ENCODE results near the gene MIPOL1. TPM values are rescaled to one million over a fixed set of nuclear protein-coding genes. Genes with fewer than 3 reads are reported as not detected.
"Not testable (repeated sequence)": the region's sequence is repeated elsewhere in the genome, so short reads cannot be mapped to it uniquely, and the experiment has no call there.

Gene MIPOL1
- total RNA-seq, 4 donors from 2014 or later: 4.8 to 21.5 (median 11.8) TPM

DNA sequence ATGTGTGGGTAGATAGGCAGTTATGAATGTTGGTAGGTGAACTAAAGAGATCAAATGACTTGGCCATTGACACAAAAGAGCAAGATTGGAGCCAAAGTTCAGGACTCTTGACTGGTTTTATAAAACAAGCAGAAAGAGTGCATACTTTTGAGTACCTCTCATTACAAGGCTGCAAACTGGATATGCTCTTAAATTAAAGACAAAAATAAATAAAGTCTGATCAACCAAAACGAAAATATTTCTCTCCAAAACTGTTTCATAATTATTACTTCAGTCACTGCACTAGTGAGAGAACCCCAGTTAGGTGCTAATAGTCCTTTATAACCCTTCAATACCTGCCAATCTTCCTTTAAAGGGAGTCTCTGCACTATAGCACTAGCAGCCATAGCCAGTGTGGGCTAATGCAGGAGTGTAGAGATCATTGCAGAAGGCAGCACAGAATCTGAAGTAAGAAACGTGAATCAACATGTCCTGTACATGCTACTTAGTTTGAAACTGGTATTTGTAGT is 250.2 kb downstream of the MIPOL1 start:
- no peak overlapping the region for H3K4me3 ChIP-seq
- no peak for DNase-seq
- no peak overlapping the region for H3K27ac ChIP-seq
- H3K4me1 ChIP-seq: no peaks in the 10 kb centered on the region
- TF ChIP-seq POLR2A (IDR thresholded peaks at IDR 0.05) (no peak), POLR2AphosphoS5 (IDR thresholded peaks at IDR 0.05) (no peak), EP300 (IDR thresholded peaks at IDR 0.05; ENCODE audit: low read depth) (no peak)
- TF ChIP-seq, protein P1, sequence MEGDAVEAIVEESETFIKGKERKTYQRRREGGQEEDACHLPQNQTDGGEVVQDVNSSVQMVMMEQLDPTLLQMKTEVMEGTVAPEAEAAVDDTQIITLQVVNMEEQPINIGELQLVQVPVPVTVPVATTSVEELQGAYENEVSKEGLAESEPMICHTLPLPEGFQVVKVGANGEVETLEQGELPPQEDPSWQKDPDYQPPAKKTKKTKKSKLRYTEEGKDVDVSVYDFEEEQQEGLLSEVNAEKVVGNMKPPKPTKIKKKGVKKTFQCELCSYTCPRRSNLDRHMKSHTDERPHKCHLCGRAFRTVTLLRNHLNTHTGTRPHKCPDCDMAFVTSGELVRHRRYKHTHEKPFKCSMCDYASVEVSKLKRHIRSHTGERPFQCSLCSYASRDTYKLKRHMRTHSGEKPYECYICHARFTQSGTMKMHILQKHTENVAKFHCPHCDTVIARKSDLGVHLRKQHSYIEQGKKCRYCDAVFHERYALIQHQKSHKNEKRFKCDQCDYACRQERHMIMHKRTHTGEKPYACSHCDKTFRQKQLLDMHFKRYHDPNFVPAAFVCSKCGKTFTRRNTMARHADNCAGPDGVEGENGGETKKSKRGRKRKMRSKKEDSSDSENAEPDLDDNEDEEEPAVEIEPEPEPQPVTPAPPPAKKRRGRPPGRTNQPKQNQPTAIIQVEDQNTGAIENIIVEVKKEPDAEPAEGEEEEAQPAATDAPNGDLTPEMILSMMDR (IDR thresholded peaks at IDR 0.05): no peak
- H3K36me3 ChIP-seq: no peaks in the 10 kb centered on the region
- 45 to 48% methylated on average over 2 of the region's 2 CpGs for WGBS, 2 donors (ENCODE audit: low coverage in 1 of 2)
- in situ Hi-C loops (cut with MboI; ENCODE audit: low pct_ligation_motif_present in 1 of 4, low pct_unique_long_range_greater_than_20kb in 1 of 4, low sequenced_read_pairs in 3 of 4): no loop called here
- intact Hi-C loops (cut with DNase I; ENCODE audit: low total_unique reads): no loop called here
- H3K27me3 ChIP-seq: no peaks in the 10 kb centered on the region
- H3K9me3 ChIP-seq: no peaks in the 10 kb centered on the region

DNA sequence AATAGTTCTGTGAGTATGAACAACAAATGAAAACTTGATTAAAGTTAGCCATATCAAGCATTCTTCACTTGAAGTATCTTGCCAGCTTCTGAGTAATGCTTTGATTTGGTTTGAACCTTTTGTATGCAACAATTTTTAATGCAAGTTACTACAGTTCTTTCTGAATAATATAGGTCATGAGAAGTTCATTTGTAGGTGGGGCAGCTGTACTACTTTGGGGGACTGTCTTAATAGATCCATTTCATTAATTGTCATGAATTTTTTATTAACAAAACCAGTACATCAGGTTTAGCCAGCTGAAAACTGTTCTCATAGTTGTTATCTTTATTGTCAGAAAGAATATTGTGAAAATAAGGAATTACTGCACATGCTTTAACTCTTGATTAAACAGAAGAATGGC is 254.6 kb downstream of the MIPOL1 start:
- no peak for DNase-seq
- H3K27ac ChIP-seq: no peak overlapping the region

DNA sequence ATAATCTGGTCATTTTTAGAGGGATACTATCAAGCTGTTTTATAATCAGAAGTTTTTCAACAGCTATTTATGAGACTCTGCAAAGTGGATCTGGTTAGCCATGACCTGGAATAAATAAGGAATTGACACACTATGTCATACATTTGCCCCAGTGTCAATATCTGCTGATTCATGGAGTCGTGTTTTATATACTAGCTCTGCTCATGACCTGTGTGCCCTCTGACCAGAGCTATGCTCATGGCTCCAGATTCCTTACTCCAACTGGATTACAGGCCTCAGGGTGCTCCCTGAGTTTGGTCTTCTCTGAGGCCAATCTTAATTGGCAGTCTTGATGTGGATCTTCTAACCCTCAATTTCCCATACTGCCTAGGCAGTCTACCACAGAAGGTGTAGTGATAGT is 256.2 kb downstream of the MIPOL1 start:
- DNase-seq: no peak
- Histone ChIP-seq H3K36me3 (no peaks in the 10 kb centered on the region), H3K27ac (no peak overlapping the region), H3K4me3 (no peak overlapping the region), H3K27me3 (no peaks in the 10 kb centered on the region), H3K4me1 (no peaks in the 10 kb centered on the region), H3K9me3 (no peaks in the 10 kb centered on the region)
- intact Hi-C loops (cut with DNase I; ENCODE audit: low total_unique reads): no loop called here
- in situ Hi-C loops (cut with MboI; ENCODE audit: low pct_ligation_motif_present in 1 of 4, low pct_unique_long_range_greater_than_20kb in 1 of 4, low sequenced_read_pairs in 3 of 4): no loop called here
- TF ChIP-seq POLR2A (IDR thresholded peaks at IDR 0.05) (no peak), EP300 (IDR thresholded peaks at IDR 0.05; ENCODE audit: low read depth) (no peak), POLR2AphosphoS5 (IDR thresholded peaks at IDR 0.05) (no peak)
- TF ChIP-seq, protein P1 (IDR thresholded peaks at IDR 0.05): no peak
- 62 to 100% methylated on average over 1 of the region's 1 CpG for WGBS, 2 donors (ENCODE audit: low coverage in 1 of 2)

More for the DNA sequence above, 254.6 kb downstream of the MIPOL1 start:
- no peaks in the 10 kb centered on the region for H3K4me1 ChIP-seq
- intact Hi-C loops (cut with DNase I; ENCODE audit: low total_unique reads) (no loop called here), in situ Hi-C loops (cut with MboI; ENCODE audit: low pct_ligation_motif_present in 1 of 4, low pct_unique_long_range_greater_than_20kb in 1 of 4, low sequenced_read_pairs in 3 of 4) (no loop called here)
- no peaks in the 10 kb centered on the region for H3K9me3 ChIP-seq
- TF ChIP-seq POLR2A (IDR thresholded peaks at IDR 0.05) (no peak), POLR2AphosphoS5 (IDR thresholded peaks at IDR 0.05) (no peak), EP300 (IDR thresholded peaks at IDR 0.05; ENCODE audit: low read depth) (no peak)
- TF ChIP-seq, protein P1 (IDR thresholded peaks at IDR 0.05): no peak
- H3K27me3 ChIP-seq: no peaks in the 10 kb centered on the region
- no peaks in the 10 kb centered on the region for H3K36me3 ChIP-seq
- H3K4me3 ChIP-seq: no peak overlapping the region

DNA sequence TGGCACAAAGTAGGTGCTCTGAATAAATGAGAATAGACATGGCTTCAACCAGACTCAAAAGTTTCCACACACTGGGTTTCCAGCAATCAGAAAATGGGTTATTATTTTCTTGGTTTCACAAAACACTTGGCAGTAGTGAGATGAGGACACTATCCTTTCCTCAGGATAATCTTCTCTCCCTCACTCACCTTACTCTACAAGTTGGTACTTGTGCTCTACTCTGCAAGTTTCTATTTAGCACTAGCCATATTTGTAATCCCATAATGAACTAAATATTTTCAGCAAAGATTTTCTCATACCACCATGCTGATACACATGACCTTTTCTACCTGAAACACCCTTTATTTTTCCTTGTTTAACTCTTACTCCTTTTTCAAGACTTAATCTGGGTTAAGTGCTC is 259.6 kb downstream of the MIPOL1 start:
- peaks cover 5 to 9% of the 10 kb centered on the region in 2 donors for H3K9me3 ChIP-seq
- intact Hi-C loops (cut with DNase I; ENCODE audit: low total_unique reads) (no loop called here), in situ Hi-C loops (cut with MboI; ENCODE audit: low pct_ligation_motif_present in 1 of 4, low pct_unique_long_range_greater_than_20kb in 1 of 4, low sequenced_read_pairs in 3 of 4) (no loop called here)
- no peak overlapping the region for H3K27ac ChIP-seq
- H3K36me3 ChIP-seq: no peaks in the 10 kb centered on the region
- H3K4me1 ChIP-seq: no peaks in the 10 kb centered on the region
- H3K27me3 ChIP-seq: no peaks in the 10 kb centered on the region
- no peak for DNase-seq
- H3K4me3 ChIP-seq: no peak overlapping the region
- no peak for TF ChIP-seq POLR2AphosphoS5 (IDR thresholded peaks at IDR 0.05)
- TF ChIP-seq, protein P1 (IDR thresholded peaks at IDR 0.05): no peak
- TF ChIP-seq EP300 (IDR thresholded peaks at IDR 0.05; ENCODE audit: low read depth): no peak
- TF ChIP-seq POLR2A (IDR thresholded peaks at IDR 0.05): no peak

DNA sequence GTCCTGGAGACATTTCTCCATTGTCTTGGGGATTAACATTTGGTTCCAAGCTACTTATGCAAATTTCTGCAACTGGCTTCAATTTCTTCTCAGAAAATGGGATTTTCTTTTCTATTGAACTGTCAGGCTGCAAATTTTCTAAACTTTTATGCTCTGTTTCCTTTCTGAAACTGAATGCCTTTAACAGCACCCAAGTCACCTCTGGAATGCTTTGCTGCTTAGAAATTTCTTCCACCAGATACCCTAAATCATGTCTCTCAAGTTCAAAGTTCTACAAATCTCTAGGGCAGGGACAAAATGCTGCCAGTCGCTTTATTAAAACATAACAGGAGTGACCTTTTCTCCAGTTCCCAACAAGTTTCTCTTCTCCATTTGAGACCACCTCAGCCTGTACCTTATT is 264.7 kb downstream of the MIPOL1 start:
- H3K4me3 ChIP-seq; H3K27ac ChIP-seq; H3K9me3 ChIP-seq; H3K36me3 ChIP-seq; DNase-seq; H3K27me3 ChIP-seq; in situ Hi-C loops (cut with MboI; ENCODE audit: low pct_ligation_motif_present in 1 of 4, low pct_unique_long_range_greater_than_20kb in 1 of 4, low sequenced_read_pairs in 3 of 4); intact Hi-C loops (cut with DNase I; ENCODE audit: low total_unique reads): not testable (repeated sequence)
- H3K4me1 ChIP-seq: peaks cover 0 to 14% (median 7%) of the 10 kb centered on the region in 4 donors
- WGBS, 2 donors (ENCODE audit: low coverage in 1 of 2): 75 to 92% methylated on average over 1 of the region's 1 CpG
